Measurements from ENCODE around the gene CPLANE1.

DNA sequence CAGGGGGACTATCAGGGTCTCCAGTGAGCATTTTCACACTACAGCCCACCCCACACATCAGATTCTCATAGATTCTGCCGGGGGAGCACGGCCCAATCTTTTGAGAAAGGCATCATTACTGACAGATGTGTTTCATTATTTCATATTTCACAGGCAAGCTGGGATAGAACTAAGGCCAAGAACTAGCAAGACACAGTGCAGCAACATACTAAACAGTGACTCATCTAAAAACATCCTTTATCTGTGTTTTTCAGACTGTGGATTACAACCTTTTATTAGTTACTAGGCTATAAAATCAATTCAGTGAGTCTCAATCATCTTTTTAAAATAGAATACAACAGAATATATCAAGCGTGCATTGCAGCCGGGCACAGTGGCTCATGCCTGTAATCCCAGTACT is 59.8 kb downstream of the CPLANE1 start:
- TF ChIP-seq POLR2A (IDR thresholded peaks at IDR 0.05): no peak
- TF ChIP-seq, protein P1, sequence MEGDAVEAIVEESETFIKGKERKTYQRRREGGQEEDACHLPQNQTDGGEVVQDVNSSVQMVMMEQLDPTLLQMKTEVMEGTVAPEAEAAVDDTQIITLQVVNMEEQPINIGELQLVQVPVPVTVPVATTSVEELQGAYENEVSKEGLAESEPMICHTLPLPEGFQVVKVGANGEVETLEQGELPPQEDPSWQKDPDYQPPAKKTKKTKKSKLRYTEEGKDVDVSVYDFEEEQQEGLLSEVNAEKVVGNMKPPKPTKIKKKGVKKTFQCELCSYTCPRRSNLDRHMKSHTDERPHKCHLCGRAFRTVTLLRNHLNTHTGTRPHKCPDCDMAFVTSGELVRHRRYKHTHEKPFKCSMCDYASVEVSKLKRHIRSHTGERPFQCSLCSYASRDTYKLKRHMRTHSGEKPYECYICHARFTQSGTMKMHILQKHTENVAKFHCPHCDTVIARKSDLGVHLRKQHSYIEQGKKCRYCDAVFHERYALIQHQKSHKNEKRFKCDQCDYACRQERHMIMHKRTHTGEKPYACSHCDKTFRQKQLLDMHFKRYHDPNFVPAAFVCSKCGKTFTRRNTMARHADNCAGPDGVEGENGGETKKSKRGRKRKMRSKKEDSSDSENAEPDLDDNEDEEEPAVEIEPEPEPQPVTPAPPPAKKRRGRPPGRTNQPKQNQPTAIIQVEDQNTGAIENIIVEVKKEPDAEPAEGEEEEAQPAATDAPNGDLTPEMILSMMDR (IDR thresholded peaks at IDR 0.05): no peak
- no peak for TF ChIP-seq EP300 (IDR thresholded peaks at IDR 0.05)

Data from suprapubic skin (tissue), 3 donors.